ENCODE results near the gene KCMF1.

- TF ChIP-seq CTCF (IDR thresholded peaks at IDR 0.05), result no peak
- TF ChIP-seq EP300 (IDR thresholded peaks at IDR 0.05), result no peak
- TF ChIP-seq POLR2A (IDR thresholded peaks at IDR 0.05), result no peak
- no peak for TF ChIP-seq POLR2AphosphoS5 (IDR thresholded peaks at IDR 0.05)
Observed at GRCh38 chr2:85012431-85012830, 41.5 kb downstream of the KCMF1 start.

All from upper lobe of left lung (tissue), 4 donors.